HS-27A (cell line): ENCODE results near the gene PHACTR3.

Source experiments
- DNase-seq: peaks from one replicate; pipeline ENCODE4 v3.0.0-alpha.2; 2012; ENCODE audit warnings: low read depth, missing footprints

PHACTR3 gene

DNA sequence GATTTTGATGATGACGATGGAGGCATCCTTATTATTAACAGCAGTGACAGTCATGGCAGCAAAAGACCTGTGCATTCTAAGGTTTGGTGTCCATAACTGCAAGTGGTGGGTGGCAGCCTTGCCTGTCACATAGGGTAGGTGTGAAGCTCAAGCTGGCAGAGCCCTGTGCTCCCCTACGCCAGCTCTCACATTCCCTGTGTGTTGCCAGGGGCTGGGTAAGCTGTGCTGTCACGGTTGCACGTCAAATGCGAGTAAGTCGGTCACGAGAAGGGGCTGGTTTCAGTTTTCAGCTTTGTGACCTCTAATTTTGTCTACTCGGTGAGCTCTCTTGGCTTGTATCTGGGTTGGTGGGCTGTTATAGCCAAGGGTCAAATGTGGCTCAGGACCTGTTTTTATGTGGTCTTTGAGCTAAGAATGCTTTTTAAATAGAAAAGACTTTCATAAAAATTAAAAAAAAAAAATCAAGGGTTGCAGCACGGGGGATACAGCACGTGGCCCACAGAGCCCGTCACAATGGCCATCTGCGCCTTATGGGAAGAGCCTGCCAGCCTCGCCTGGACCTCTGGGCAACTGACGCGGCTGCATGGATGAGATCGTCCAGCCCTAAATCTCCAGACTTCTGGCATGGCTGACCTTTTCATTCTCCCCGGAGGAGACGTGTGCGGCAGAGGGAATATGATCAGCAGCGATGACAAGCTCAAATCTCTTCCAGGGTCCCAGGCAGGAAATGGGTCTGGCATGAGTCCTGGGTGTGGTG lies 148.5 kb downstream of the PHACTR3 start:
- DNase-seq: no peak

GRCh38 chr20:59753836-59754235 lies 149.5 kb downstream of the PHACTR3 start:
- no peak for DNase-seq

GRCh38 chr20:59754551-59754950 lies 150.2 kb downstream of the PHACTR3 start:
- no peak for DNase-seq

DNA sequence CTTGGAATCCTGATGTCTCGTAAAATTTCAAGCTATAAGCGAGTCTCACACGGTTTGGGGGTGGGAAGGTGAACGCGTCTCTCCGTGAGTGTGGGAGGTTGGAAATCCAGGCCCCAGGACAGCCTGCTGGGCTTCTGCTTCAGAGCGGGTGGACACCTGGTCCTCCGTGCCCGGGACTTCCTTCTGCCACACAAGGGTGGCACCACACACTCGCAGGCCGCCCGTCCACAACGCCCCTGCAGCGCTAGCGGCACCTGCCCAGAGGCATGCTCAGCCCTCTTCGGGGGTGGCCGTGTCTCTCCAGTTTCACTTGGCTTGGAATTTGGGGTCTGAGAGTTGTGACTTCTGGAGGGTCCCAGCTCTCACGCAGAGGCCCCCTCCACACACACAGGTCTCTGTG lies 151.9 kb downstream of the PHACTR3 start:
- DNase-seq: no peak

- no peak for DNase-seq
Observed at GRCh38 chr20:59764037-59764436, 159.7 kb downstream of the PHACTR3 start.

- no peak for DNase-seq
Observed at GRCh38 chr20:59765599-59766177, 161.3 kb downstream of the PHACTR3 start.

GRCh38 chr20:59767656-59768055 lies 163.3 kb downstream of the PHACTR3 start:
- no peak for DNase-seq

DNA sequence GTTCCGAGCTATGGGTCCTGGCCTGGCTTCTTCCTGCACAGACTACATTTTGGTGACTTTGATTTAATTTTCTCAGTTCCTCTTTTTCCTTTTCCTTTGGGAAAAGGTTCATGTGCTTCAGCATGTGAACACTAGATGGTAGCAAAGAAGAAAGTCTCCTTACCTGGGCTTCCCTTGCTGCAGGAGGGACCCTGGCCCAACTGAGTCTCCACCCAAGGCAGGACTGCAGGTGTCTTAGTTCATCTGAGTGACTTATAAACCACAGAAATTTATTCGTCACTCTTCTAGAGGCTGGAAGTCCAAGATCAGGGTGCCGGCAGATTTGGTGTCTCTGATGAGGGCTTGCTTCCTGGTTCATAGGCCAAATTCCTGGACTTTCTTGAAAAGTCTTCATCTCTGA lies 165.9 kb downstream of the PHACTR3 start:
- no peak for DNase-seq

- DNase-seq: no peak
Observed at GRCh38 chr20:59770851-59771250, 166.5 kb downstream of the PHACTR3 start.

GRCh38 chr20:59771506-59772372 lies 167.4 kb downstream of the PHACTR3 start:
- DNase-seq: no peak

DNA sequence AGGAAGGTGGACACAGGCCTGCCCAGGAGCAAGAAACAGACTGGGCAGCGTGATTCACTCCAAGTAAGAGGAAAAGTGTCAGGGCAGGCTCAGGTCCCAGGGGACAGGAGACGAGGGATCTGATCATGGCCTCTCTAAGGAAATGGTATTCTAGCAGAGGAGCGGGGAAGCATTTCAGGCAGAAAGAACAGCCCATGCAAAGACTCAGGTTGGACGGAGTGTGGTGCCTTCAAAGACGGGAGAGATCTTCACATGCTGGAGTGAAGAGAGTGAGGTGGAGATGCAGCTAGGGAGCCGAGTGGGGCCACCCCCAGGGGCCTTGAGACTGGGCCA lies 168.0 kb downstream of the PHACTR3 start:
- no peak for DNase-seq

DNA sequence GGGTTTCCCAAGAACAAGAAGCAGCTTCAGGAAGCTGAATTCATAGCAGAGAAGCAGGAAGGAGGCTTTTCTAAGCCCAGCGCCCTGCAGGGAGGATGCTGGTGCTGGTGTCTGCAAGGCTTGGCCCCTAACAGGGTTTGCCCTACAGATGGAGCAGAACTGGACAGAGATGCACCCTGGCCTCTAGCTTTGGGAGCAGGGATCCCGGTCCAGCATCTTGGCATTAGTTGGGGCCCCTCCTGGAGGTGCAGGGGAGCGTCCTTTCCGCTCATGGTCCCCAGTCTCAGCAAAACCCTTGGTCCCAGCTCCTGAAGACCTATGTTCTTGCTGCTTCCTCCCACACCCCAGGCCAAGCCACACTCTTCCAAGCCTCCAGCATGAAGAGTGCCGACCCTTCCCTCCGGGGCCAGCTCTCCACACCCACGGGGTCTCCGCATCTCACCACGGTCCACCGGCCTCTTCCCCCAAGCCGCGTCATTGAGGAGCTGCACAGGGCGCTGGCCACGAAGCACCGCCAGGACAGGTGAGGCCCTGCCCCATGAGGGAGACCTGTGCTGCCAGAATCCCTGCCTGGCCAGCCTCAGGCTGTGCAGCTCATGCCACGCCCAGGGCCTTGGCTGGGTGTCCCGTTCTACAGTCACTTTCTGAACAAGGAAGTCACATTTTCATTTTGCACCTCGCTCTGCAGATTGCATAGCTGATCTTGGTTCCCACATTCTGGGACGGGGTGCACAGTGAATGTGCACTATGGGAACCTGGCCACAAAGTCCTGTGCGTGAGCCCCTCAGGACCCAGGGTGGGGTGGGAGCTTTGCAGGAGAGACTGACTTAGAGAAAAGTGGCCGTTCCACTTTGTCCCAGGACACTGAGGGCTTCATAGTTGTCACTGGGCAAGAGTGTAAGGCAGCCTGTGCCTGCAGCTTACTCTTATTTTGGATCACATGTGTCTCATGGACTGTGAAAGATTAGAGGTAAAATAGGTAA lies 168.9 kb downstream of the PHACTR3 start:
- no peak for DNase-seq

- DNase-seq: no peak
Observed at GRCh38 chr20:59774204-59774641, 169.9 kb downstream of the PHACTR3 start.

DNA sequence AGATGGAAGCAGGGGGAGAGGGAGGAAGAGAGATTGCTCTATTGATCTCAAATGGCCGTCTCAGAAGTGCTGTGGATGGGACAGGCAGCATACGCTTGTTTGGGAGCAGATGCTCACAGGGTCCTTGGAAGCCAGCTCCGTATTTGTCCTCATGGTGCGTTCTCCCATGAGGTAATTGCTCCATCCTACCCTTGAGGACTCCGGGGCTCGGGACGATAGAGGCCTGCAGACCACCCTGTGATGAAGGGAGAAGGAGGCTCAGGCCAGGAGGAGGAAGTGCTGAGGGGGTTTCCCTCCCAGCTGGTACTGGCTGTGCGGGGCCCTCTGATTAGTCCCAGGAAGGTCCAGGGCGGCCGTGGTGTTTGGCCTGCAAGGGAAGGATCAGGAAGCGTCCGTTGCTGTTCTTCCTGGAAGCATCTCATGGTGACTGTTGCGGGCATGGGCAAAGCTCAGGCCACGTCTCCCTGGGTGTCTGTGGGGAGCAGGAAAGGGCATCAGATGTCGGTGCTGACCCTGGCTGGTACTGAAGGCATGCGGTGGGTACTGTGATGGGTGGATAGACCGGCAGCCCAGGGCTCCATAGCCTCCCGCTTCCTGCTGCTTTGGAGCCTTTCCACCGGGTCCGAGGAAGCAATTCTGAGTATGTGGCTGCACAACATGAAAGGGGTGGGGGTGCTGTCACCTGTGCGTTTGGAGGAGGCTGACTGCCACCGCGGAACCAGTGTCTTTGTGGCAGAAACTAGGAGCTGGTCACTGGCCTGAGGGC lies 170.8 kb downstream of the PHACTR3 start:
- DNase-seq: no peak

DNA sequence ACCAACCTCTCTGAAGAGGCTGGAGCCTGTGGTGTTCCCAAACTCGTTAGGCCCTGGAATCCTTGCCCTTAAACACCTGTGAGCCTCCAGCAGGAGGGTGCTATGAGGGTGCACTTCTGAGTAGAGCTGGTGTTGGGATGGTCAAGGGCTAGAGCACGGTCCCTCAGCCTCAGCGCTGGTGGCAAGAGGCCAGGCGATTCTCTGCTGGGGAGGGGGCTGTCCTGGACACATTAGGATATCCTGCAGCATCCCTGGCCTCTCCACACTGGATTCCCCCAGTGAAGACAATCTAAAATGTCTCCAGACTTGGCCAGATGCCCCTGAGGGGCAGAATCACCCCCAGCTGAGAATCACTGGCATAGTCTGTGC lies 171.3 kb downstream of the PHACTR3 start:
- DNase-seq: no peak

DNA sequence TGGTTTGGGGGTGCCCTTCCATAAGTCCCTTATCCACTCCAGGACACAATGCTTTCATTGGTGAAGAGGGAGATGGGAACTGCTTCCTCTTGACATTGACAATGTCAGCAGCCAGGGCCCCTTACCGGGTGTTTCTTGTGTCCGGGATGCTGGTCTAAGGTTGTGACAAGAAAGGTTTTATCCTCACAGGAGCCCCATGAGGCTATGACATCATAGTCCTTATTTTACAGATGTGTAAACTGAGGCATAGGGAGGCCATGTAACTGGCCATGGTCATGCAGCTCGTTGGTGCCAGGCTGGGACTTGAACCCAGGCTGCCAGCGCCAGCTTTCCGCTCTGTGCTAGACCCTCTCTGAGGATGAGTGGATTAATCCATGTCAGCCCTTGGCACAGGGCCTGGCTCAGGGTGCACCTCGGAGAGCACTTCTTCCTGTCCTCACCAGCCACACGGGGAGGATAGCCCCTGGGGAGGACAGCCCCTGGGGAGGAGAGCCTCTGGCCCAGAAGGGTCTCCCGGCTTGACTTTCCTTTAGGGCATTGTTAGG lies 171.8 kb downstream of the PHACTR3 start:
- DNase-seq: no peak

GRCh38 chr20:59776626-59777330 lies 172.4 kb downstream of the PHACTR3 start:
- no peak for DNase-seq

DNA sequence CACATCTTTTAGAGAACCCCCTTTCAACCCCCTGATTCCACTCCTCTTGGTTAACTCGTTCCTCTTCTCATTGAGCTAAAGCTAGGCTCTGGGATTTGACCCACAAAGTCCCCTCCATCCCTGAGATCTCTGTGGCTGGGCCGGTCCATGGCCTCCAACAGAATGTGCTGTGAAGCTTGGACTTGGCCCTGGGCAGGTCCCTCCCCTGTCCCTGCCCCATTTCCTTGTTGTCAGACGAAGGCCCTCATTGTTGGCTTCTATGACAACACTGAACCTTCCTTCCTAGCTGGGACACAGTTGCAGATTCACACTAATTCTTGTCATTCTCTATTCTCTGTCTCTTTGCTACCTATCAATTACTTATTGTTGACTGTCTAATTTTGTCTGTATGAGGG lies 173.0 kb downstream of the PHACTR3 start:
- no peak for DNase-seq

DNA sequence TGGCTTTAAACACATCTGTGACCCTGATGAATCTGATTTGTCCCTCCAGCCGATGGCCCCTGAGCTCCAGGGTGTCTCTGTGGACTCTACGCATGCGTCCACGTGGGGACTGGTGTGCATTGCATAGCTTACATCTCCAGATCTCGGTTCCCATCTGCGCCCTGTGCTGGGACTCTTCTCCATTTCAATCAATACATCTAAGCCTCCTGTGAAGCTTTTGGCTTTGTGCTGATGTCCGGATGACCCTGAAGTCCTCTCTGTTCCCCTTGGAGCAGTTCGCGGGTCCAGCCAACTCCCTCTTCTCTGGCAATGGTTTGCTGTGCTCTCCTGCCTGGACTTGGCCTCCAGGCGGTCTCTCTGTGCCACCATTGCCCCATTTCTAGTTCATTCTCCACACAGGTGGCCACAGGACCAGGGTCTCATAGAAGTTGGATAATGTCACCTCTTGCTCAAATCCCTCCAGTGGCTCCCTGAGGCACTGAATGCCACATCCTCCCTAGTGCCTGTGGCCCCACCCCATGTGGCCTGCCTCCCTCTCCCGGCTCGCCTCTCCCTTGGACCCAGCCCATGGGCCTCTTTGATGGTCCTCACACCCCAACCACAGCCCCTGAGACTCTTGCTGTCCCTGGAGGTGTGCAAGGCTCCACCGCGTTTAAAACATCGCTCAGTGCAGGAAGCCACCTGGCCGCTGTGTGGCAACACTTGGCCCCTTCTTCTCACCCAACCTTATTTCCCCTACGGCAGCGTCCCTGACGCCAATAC lies 173.7 kb downstream of the PHACTR3 start:
- DNase-seq: no peak
